Small intestine (tissue), 7 donors: ENCODE data around the gene FAM76B. TPM values are rescaled to one million over a fixed set of nuclear protein-coding genes. Genes with fewer than 3 reads are reported as not detected.

Experiments used
- DNase-seq, 2 donors: peaks; one replicate each; pipeline versions ENCODE4 v3.0.0 to v3.0.0-alpha.2; 2013
- FAIRE-seq: peaks from 2 replicates; lab custom pipeline; 2012; peaks lifted over from hg19 to GRCh38; lab: Jason Lieb, UNC
- H3K27ac ChIP-seq, 3 donors: one replicate each; pipeline ENCODE4 v1.5.1; 2013; ENCODE audit warnings: low read length in 2 of 3, mild to moderate bottlenecking in 2 of 3, control low read depth in 1 of 3, inconsistent platforms in 1 of 3, low read depth in 1 of 3, moderate library complexity in 1 of 3
- H3K27me3 ChIP-seq, 3 donors: one replicate each; pipeline ENCODE4 v1.6.1; 2013; ENCODE audit warnings: low read length in 3 of 3, inconsistent platforms in 1 of 3; ENCODE audit not compliant: control insufficient read depth in 3 of 3, insufficient read depth in 3 of 3
- H3K36me3 ChIP-seq, 3 donors: one replicate each; pipeline ENCODE4 v1.6.1; 2013; ENCODE audit warnings: low read length in 3 of 3, inconsistent platforms in 1 of 3, low read depth in 1 of 3, mild to moderate bottlenecking in 1 of 3, moderate library complexity in 1 of 3; ENCODE audit not compliant: control insufficient read depth in 3 of 3, insufficient read depth in 2 of 3
- H3K4me1 ChIP-seq, 3 donors: one replicate each; pipeline ENCODE4 v1.6.1; 2013; ENCODE audit warnings: low read length in 2 of 3, inconsistent platforms in 1 of 3, low read depth in 1 of 3, mild to moderate bottlenecking in 1 of 3, moderate library complexity in 1 of 3; ENCODE audit not compliant: control insufficient read depth in 3 of 3, insufficient read depth in 2 of 3
- H3K4me3 ChIP-seq, 3 donors: one replicate each; pipeline ENCODE4 v1.5.1; 2013; ENCODE audit warnings: low read length in 3 of 3, control low read depth in 1 of 3, inconsistent platforms in 1 of 3, low read depth in 1 of 3, mild to moderate bottlenecking in 1 of 3, moderate library complexity in 1 of 3
- H3K9me3 ChIP-seq, 2 donors: one replicate each; pipeline ENCODE4 v1.6.1; 2013; ENCODE audit warnings: low read depth in 1 of 2, low read length in 1 of 2; ENCODE audit not compliant: control insufficient read depth in 2 of 2, insufficient read depth in 1 of 2
- WGBS, 3 donors: extraction: QIAGEN DNeasy Blood & Tissue Kit; methylation state at CpG; one replicate each; pipeline ENCODE4 v1.1.7; 2013; 5-methylcytosine and 5-hydroxymethylcytosine counted together
- polyA plus RNA-seq, 4 donors: library from polyadenylated mRNA; stranded (reverse) in 3 of 4; unstranded in 1 of 4; fragments of 200-250 nt in 3 of 4; fragments of 120-200 nt in 1 of 4; gene quantifications; one replicate each; pipeline versions ENCODE4 v1.2.1 to v1.2.3, GENCODE V29; 2013
- donor health status: healthy with polysubstance abuse.
- donor health status: control.
- donor health status: control.
- donor health status: Bipolar disorder and iron deficiency.
- donor health status: healthy.

Gene FAM76B
- polyA plus RNA-seq, 4 donors = 10.3 to 32.4 (median 10.6) TPM

DNA sequence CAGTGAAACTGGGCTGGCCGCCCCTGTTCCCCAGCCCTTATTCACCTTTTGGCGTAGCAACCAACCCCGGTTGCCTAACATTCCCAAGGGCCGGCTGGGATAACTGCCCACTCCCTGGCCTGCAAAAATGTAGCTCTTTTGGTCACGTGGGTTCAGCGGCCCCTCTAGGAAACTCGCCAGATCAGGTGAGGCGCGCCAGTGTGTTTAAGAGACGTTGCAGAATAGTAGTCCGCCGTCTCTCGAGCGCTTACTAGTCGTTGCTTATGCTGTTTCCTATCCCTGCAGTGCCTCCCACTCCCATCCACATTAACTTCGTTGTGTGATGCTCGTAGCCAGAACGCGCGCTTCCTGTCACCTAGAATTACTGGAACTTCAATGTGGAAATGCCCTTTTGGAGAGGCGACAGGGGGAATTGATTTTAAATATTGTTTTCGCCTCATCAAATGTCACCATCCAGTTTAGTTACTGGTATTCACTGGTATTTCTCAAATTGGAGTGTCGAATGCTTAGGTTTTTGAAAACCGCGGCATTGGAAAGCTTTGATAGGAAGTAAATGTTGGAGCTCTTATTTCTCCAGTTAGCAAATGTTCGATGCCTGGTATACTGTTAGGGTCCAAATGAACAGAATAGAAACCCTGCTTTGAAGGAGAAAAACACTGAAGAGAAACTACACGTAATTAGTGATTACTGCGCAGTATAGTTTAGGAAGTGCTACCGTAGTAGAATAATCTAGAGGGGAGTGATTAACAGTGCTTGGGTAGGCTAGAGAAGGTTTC lies 1.5 kb upstream of the FAM76B start:
- Histone ChIP-seq H3K36me3 (peaks cover 0 to 5% (median 0%) of the 10 kb centered on the region in 3 donors), H3K4me1 (peaks cover 0 to 14% (median 7%) of the 10 kb centered on the region in 3 donors), H3K4me3 (peak overlapping the region; percentile 74 to 84 (median 78)), H3K27ac (peak overlapping the region; percentile 91 to 100 (median 100)), H3K9me3 (no peaks in the 10 kb centered on the region), H3K27me3 (no peaks in the 10 kb centered on the region)
- peak; percentile 76 to 89 for DNase-seq
- no peak for FAIRE-seq
- WGBS, 3 donors = 1 to 2% (median 1%) methylated on average over 29 of the region's 29 CpGs

DNA sequence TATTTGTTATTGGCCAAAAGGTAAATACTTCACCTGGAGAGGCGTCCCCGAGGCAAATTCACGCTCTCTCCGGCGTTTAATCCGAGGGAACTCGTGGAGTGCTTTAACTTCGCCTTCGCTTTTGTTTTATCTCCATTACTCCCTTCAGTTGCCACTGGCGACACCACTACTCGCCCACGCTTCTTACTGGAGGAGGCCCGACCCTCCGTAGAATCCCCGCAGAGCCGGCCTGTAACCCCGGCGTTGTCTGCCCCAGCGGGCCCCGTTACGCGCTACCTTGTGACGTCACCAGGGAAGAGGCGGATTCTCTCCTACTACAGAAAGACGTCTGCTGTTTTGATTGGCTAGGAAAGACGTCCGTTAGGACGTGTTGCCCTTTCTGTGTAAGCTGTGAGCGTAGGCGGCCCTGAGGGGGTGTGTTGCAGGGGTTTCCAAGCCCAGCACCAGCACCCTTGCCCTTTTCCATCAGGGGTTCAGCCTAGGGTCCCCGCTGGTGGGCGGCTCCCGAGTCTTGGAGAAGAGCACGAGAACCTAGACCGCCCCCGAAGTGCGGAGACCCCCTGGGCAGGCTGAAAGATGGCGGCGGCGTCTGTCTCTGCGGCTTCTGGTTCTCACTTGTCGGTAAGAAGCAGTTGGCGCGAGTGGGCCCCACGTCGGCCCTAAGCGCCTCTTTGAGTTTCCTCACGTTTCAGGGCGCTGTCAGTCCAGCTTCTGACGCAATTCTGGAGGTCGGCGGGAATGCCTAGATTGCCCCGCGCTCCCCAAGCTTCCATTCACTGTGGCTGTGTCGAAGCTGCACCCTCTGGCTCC lies 746 bp upstream of the FAM76B start, which contains the start of gene CEP57:
TSS of gene CEP57 (plus strand) at position 376 of the 810 bp plus-strand sequence. CDS start at position 577, 201 bp downstream.
- 0% methylated on average over 55 of the region's 55 CpGs for WGBS, 3 donors
- FAIRE-seq = no peak

GRCh38 chr11:95788921-95789505 lies 569 bp downstream of the FAM76B start:
- Histone ChIP-seq H3K27ac (peak overlapping the region; percentile 94 to 100 (median 100)), H3K9me3 (no peaks in the 10 kb centered on the region), H3K36me3 (peaks cover 4 to 7% (median 6%) of the 10 kb centered on the region in 3 donors), H3K27me3 (no peaks in the 10 kb centered on the region), H3K4me3 (peak overlapping the region; percentile 74 to 96 (median 76)), H3K4me1 (peaks cover 0 to 14% (median 3%) of the 10 kb centered on the region in 3 donors)
- FAIRE-seq = no peak
- 1% methylated on average over 29 to 34 of the region's 34 CpGs for WGBS, 3 donors
- no peak for DNase-seq

More for the DNA sequence above, 746 bp upstream of the FAM76B start, which contains the start of gene CEP57:
- Histone ChIP-seq H3K27ac (peak within 1 kb of the TSS; percentile 94 to 100 (median 100)), H3K9me3 (no peaks in the 10 kb centered on the region), H3K27me3 (no peaks in the 10 kb centered on the region), H3K4me3 (peak within 1 kb of the TSS; percentile 74 to 96 (median 84)), H3K4me1 (peaks cover 0 to 14% (median 7%) of the 10 kb centered on the region in 3 donors), H3K36me3 (peaks cover 2 to 5% (median 3%) of the 10 kb centered on the region in 3 donors)
- DNase-seq = peak; percentile 99

- Histone ChIP-seq H3K4me3 (no peak overlapping the region), H3K27me3 (no peaks in the 10 kb centered on the region), H3K36me3 (peaks cover 4 to 15% (median 9%) of the 10 kb centered on the region in 3 donors), H3K27ac (no peak overlapping the region), H3K9me3 (no peaks in the 10 kb centered on the region), H3K4me1 (no peaks in the 10 kb centered on the region)
- no peak for DNase-seq
- FAIRE-seq = no peak
- WGBS, 3 donors = 82 to 94% (median 89%) methylated on average over 2 of the region's 2 CpGs
These were observed 9.0 kb downstream of the FAM76B start for GRCh38 chr11:95780544-95780943.

- Histone ChIP-seq H3K27ac (no peak overlapping the region), H3K27me3 (no peaks in the 10 kb centered on the region), H3K9me3 (no peaks in the 10 kb centered on the region), H3K4me1 (no peaks in the 10 kb centered on the region), H3K36me3 (peaks cover 2 to 15% (median 2%) of the 10 kb centered on the region in 3 donors), H3K4me3 (no peak overlapping the region)
- 89 to 94% (median 93%) methylated on average over 3 of the region's 3 CpGs for WGBS, 3 donors
- FAIRE-seq (no peak), DNase-seq (no peak)
These were observed 10.9 kb downstream of the FAM76B start for GRCh38 chr11:95778699-95779098.

DNA sequence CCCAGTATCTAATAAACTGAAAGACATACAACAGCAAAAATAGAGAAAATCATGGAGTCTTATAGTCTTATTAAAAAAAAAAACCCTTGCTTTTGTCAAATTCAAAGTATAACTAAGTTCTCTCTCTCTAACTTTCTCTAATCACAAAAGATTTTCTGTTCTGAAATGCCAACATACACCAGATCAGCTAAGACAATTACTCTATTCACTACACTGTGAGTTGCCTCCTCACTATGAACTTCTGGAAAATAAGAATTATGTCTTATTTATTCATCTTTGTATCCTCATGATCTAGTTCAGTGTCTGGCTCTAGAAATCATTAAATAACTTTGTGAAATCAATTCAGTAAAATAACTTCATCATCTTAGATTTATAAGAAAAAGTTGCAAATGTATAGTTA lies 12.7 kb downstream of the FAM76B start:
- Histone ChIP-seq H3K36me3 (peaks cover 0 to 12% (median 2%) of the 10 kb centered on the region in 3 donors), H3K27me3 (no peaks in the 10 kb centered on the region), H3K27ac (no peak overlapping the region), H3K9me3 (no peaks in the 10 kb centered on the region), H3K4me1 (no peaks in the 10 kb centered on the region), H3K4me3 (no peak overlapping the region)
- DNase-seq = no peak
- FAIRE-seq = no peak

DNA sequence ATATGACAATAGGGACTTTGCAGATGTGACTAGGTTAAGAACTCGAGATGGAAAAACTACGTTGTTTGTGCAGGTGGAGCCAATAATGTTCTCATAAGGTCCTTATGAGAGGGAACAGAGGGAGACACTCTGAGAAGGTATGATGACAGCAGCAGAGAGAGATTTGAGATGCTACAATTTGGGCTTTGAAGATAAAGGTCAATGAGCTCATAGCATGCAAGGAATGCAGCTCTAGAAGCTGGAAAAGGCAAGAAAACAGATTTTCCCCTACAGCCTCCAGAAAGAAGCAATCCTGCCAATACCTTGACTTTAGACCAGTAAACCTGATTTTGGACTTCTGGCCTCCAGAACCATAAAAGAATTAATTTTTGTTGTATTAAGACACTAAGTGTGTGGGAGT lies 21.1 kb downstream of the FAM76B start:
- FAIRE-seq = no peak
- H3K4me1 ChIP-seq = no peaks in the 10 kb centered on the region
- DNase-seq = no peak

GRCh38 chr11:95767498-95767897 lies 22.1 kb downstream of the FAM76B start:
- 76 to 85% (median 84%) methylated on average over 1 of the region's 1 CpG for WGBS, 3 donors
- Histone ChIP-seq H3K4me3 (no peak overlapping the region), H3K36me3 (no peaks in the 10 kb centered on the region), H3K4me1 (no peaks in the 10 kb centered on the region), H3K27me3 (no peaks in the 10 kb centered on the region), H3K9me3 (no peaks in the 10 kb centered on the region), H3K27ac (no peak overlapping the region)
- FAIRE-seq (no peak), DNase-seq (no peak)

More for the DNA sequence above, 21.1 kb downstream of the FAM76B start:
- no peak overlapping the region for H3K4me3 ChIP-seq
- no peaks in the 10 kb centered on the region for H3K27me3 ChIP-seq
- no peaks in the 10 kb centered on the region for H3K36me3 ChIP-seq
- WGBS, 3 donors = 85 to 86% (median 86%) methylated on average over 2 of the region's 2 CpGs
- H3K27ac ChIP-seq = no peak overlapping the region
- H3K9me3 ChIP-seq = no peaks in the 10 kb centered on the region
